ENCODE data around the gene ADAM12. TPM values are rescaled to one million over a fixed set of nuclear protein-coding genes. Genes with fewer than 3 reads are reported as not detected.
"Not testable (repeated sequence)": the region's sequence is repeated elsewhere in the genome, so short reads cannot be mapped to it uniquely, and the experiment has no call there.

The ADAM12 gene
- total RNA-seq, 1 donor from 2014 or later: 1.3 TPM

GRCh38 chr10:126250045-126250444, 138.2 kb downstream of the ADAM12 start:
- intact Hi-C loops (cut with DNase I): no loop called here
- no peak for DNase-seq (ENCODE audit: low spot score)

- no peak for DNase-seq (ENCODE audit: low spot score)
- intact Hi-C loops (cut with DNase I): loop anchor here (5.0 kb wide), 1 partner anchor 185 kb away; no protein-coding TSS in a partner anchor
These were observed 140.8 kb downstream of the ADAM12 start for GRCh38 chr10:126247446-126247975.

- intact Hi-C loops (cut with DNase I): loop anchor here (5.0 kb wide), 1 partner anchor 184 kb away; no protein-coding TSS in a partner anchor
- not testable (repeated sequence) for DNase-seq (ENCODE audit: low spot score)
These were observed 141.9 kb downstream of the ADAM12 start for GRCh38 chr10:126246396-126246795.

- no peak for DNase-seq (ENCODE audit: low spot score)
- intact Hi-C loops (cut with DNase I): loop anchor here (5.0 kb wide), 1 partner anchor 183 kb away; no protein-coding TSS in a partner anchor
These were observed 142.8 kb downstream of the ADAM12 start for GRCh38 chr10:126245501-126245900.

- DNase-seq (ENCODE audit: low spot score): no peak
- intact Hi-C loops (cut with DNase I): no loop called here
These were observed 144.3 kb downstream of the ADAM12 start for GRCh38 chr10:126243971-126244370.

GRCh38 chr10:126243306-126243705, 145.0 kb downstream of the ADAM12 start:
- no peak for DNase-seq (ENCODE audit: low spot score)
- intact Hi-C loops (cut with DNase I): no loop called here

- intact Hi-C loops (cut with DNase I): no loop called here
These were observed 145.6 kb downstream of the ADAM12 start for GRCh38 chr10:126242397-126243260.

GRCh38 chr10:126240483-126240882, 147.8 kb downstream of the ADAM12 start:
- intact Hi-C loops (cut with DNase I): no loop called here
- no peak for DNase-seq (ENCODE audit: low spot score)

More at GRCh38 chr10:126242397-126243260, 145.6 kb downstream of the ADAM12 start:
- no peak for DNase-seq (ENCODE audit: low spot score)

- intact Hi-C loops (cut with DNase I): no loop called here
- DNase-seq (ENCODE audit: low spot score): no peak
These were observed 148.4 kb downstream of the ADAM12 start for GRCh38 chr10:126239844-126240243.

- no peak for DNase-seq (ENCODE audit: low spot score)
- intact Hi-C loops (cut with DNase I): no loop called here
These were observed 152.1 kb downstream of the ADAM12 start for GRCh38 chr10:126235979-126236851.

- intact Hi-C loops (cut with DNase I): no loop called here
- DNase-seq (ENCODE audit: low spot score): no peak
These were observed 152.9 kb downstream of the ADAM12 start for GRCh38 chr10:126235091-126235978.

GRCh38 chr10:126234630-126235029, 153.6 kb downstream of the ADAM12 start:
- DNase-seq (ENCODE audit: low spot score): no peak
- intact Hi-C loops (cut with DNase I): no loop called here

GRCh38 chr10:126233182-126234148, 154.8 kb downstream of the ADAM12 start:
- intact Hi-C loops (cut with DNase I): no loop called here
- no peak for DNase-seq (ENCODE audit: low spot score)

- intact Hi-C loops (cut with DNase I): no loop called here
These were observed 157.7 kb downstream of the ADAM12 start for GRCh38 chr10:126230587-126230986.

GRCh38 chr10:126229686-126230085, 158.6 kb downstream of the ADAM12 start:
- no peak for DNase-seq (ENCODE audit: low spot score)
- intact Hi-C loops (cut with DNase I): loop anchor here (10.0 kb wide), 1 partner anchor 95 kb away; no protein-coding TSS in a partner anchor

More at GRCh38 chr10:126230587-126230986, 157.7 kb downstream of the ADAM12 start:
- no peak for DNase-seq (ENCODE audit: low spot score)

GRCh38 chr10:126227762-126228134, 160.5 kb downstream of the ADAM12 start:
- intact Hi-C loops (cut with DNase I): loop anchor here (10.0 kb wide), 1 partner anchor 93 kb away; no protein-coding TSS in a partner anchor
- DNase-seq (ENCODE audit: low spot score): no peak

GRCh38 chr10:126226988-126227761, 161.1 kb downstream of the ADAM12 start:
- intact Hi-C loops (cut with DNase I): loop anchor here (10.0 kb wide), 1 partner anchor 92 kb away; no protein-coding TSS in a partner anchor
- DNase-seq (ENCODE audit: low spot score): no peak

All from cardiac septum (tissue), 1 donor.